DOHH2 (cell line): ENCODE data around the gene FAM120A.

Experiments
- H3F3A ChIP-seq: fragments of 200-600 bp; sonication (generic), shearing (Covaris generic); 2 replicates; pipeline ENCODE4 v1.6.0; 2016; ENCODE audit warnings: antibody characterized with exemption, mild to moderate bottlenecking; ENCODE audit not compliant: control insufficient read depth, insufficient read depth
- H3K27ac ChIP-seq: fragments of 200-600 bp; sonication (generic); 2 replicates; pipeline ENCODE4 v1.5.1; 2014; ENCODE audit warnings: low read depth, mild to moderate bottlenecking, low read length, moderate library complexity
- H3K27me3 ChIP-seq: fragments of 200-600 bp; sonication (generic); 2 replicates; pipeline ENCODE4 v1.6.1; 2014; ENCODE audit warnings: mild to moderate bottlenecking, low read length, mixed read lengths; ENCODE audit not compliant: control insufficient read depth
- H3K36me3 ChIP-seq: fragments of 200-600 bp; sonication (generic); 2 replicates; pipeline ENCODE4 v1.6.1; 2014; ENCODE audit warnings: mild to moderate bottlenecking, low read length, moderate library complexity, mixed read lengths; ENCODE audit not compliant: control insufficient read depth
- H3K4me1 ChIP-seq: fragments of 200-600 bp; sonication (generic); 2 replicates; pipeline ENCODE4 v1.6.1; 2014; ENCODE audit warnings: mild to moderate bottlenecking, low read length, mixed read lengths; ENCODE audit not compliant: control insufficient read depth
- H3K4me2 ChIP-seq: fragments of 200-600 bp; sonication (generic); 2 replicates; pipeline ENCODE4 v1.6.0; 2014; ENCODE audit warnings: mild to moderate bottlenecking, low read length, moderate library complexity
- H3K4me3 ChIP-seq: fragments of 200-600 bp; sonication (generic); 2 replicates; pipeline ENCODE4 v1.5.1; 2014; ENCODE audit warnings: mild to moderate bottlenecking, low read length, mixed read lengths
- H3K79me2 ChIP-seq: fragments of 200-600 bp; sonication (generic); 2 replicates; pipeline ENCODE4 v1.6.1; 2014; ENCODE audit warnings: mild to moderate bottlenecking, low read length, mixed read lengths; ENCODE audit not compliant: control insufficient read depth
- H3K9me2 ChIP-seq: fragments of 200-600 bp; sonication (generic); replicated peaks from 2 replicates; pipeline ENCODE4 v1.6.1; 2014; ENCODE audit warnings: mild to moderate bottlenecking, low read length, mixed read lengths; ENCODE audit not compliant: control insufficient read depth
- H3K9me3 ChIP-seq: fragments of 200-600 bp; sonication (generic); 2 replicates; pipeline ENCODE4 v1.6.1; 2014; ENCODE audit warnings: antibody characterized with exemption, low read length, mixed read lengths; ENCODE audit not compliant: control insufficient read depth, insufficient read depth
- H4K20me1 ChIP-seq: fragments of 200-600 bp; sonication (generic); 2 replicates; pipeline ENCODE4 v1.6.0; 2014; ENCODE audit warnings: low read depth, mild to moderate bottlenecking, antibody characterized with exemption, low read length, moderate library complexity; ENCODE audit not compliant: control insufficient read depth, insufficient read depth
- EZH2phosphoT487 ChIP-seq: fragments of 200-600 bp; sonication (generic); IDR thresholded peaks from 2 replicates; pipeline ENCODE4 v1.6.1; 2017; ENCODE audit warnings: borderline replicate concordance, mild to moderate bottlenecking, antibody characterized with exemption, low read length, moderate library complexity, mixed read lengths
- TF ChIP-seq, protein P1 (sequence below): fragments of 200-600 bp; sonication (generic); IDR thresholded peaks from one replicate; pipeline ENCODE4 v1.5.1; 2014; ENCODE audit warnings: antibody characterized with exemption, mild to moderate bottlenecking, low read depth, low read length; ENCODE audit not compliant: poor library complexity, severe bottlenecking

Gene FAM120A

DNA sequence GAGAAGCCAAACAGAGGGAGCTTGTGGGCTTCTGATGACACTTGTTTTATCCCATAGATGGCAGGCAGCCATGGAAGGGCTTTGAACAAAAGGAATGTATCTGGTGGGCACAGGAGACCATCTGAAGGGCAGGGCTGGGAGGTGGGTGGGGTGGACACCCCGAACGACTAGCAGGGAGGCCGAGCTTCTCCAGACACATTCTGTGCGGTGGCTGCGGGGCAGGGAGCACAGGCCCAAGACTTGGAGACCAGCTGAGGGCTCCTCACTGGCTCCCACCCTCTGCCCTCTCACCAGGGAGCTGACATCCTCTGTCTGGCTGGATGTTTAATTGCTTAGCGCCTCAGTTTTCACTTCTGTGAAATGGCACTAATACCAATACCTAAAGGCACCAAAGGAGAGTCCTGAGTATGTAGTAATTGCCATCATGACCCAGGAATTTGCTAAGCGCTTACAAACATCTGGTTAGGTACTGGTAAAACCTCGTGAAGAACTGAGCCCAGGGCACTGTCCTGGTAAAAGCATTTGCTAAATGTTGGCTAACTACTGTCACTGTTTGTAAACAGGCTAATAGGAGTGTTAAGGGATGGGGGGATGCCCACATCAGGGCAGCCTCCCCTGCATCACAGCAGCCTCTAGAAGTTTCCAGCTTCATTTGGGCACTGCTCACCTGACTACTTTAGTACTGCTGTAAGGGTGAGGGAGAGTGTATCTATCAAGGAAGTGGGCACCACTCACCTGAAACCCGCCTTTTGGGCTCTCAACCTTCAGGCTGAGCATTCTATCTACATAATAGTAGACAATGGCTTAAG, 122.8 kb downstream of the FAM120A start:
- Histone ChIP-seq H3K4me1 (peaks cover 28% of the 10 kb centered on the region), H3K36me3 (peaks cover 13% of the 10 kb centered on the region), H3K4me2 (no peak overlapping the region), H3K9me2 (no peaks in the 10 kb centered on the region), H4K20me1 (no peaks in the 10 kb centered on the region), H3K79me2 (peaks cover 33% of the 10 kb centered on the region), H3K4me3 (no peak overlapping the region), H3K27ac (no peak overlapping the region), H3K27me3 (no peaks in the 10 kb centered on the region), H3F3A (peaks cover 10% of the 10 kb centered on the region), H3K9me3 (peaks cover 17% of the 10 kb centered on the region)
- TF ChIP-seq EZH2phosphoT487, result no peak
- TF ChIP-seq, protein P1, sequence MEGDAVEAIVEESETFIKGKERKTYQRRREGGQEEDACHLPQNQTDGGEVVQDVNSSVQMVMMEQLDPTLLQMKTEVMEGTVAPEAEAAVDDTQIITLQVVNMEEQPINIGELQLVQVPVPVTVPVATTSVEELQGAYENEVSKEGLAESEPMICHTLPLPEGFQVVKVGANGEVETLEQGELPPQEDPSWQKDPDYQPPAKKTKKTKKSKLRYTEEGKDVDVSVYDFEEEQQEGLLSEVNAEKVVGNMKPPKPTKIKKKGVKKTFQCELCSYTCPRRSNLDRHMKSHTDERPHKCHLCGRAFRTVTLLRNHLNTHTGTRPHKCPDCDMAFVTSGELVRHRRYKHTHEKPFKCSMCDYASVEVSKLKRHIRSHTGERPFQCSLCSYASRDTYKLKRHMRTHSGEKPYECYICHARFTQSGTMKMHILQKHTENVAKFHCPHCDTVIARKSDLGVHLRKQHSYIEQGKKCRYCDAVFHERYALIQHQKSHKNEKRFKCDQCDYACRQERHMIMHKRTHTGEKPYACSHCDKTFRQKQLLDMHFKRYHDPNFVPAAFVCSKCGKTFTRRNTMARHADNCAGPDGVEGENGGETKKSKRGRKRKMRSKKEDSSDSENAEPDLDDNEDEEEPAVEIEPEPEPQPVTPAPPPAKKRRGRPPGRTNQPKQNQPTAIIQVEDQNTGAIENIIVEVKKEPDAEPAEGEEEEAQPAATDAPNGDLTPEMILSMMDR, result no peak

DNA sequence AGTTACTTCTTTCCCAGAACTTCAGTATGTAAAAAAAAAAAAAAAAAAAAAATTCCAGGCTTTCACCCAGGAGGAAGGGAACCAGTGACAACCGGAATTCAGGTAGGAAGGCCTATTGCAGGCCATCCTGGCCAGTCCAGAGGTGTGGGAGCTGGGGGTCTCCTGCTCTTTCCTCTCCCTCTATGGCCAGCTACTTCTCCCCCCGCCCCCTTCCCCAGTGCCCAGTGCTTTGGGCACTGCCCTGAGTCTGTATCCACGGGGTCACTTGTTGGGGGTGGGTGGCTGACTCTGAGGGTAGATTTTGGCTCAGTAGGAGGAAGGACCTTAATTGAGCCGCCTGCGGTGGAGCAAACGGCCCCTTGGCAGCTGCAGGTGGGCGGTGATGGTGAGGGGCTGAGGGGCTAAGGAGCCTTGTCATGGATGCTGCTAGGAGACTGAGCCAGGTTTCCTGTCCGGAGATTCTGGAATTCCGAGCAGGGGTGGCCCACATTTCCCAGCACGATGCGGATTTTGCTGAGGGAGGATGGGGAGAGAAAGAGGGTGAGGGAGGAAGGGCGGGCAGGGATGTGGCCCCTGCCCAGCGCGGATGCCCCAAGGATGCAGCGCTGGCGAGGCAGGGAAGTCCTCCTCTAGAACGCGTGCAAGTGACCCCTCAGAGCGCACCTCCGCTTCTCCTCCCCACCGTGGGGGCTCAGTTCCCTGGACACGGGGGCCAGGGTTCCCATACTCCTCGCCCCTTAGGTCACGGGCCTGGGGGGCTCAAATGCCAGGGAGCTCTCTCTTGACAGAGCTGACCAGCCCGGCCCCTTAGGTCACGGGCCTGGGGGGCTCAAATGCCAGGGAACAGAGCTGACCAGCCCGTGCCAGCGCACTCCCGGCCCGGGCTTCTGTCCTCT, 123.7 kb downstream of the FAM120A start:
- Histone ChIP-seq H3K79me2 (peaks cover 41% of the 10 kb centered on the region), H3K9me2 (no peaks in the 10 kb centered on the region), H3K9me3 (peaks cover 13% of the 10 kb centered on the region), H3F3A (peaks cover 10% of the 10 kb centered on the region), H3K27ac (peak overlapping the region; percentile 52), H3K4me3 (peak overlapping the region; percentile 76), H4K20me1 (no peaks in the 10 kb centered on the region), H3K4me1 (peaks cover 21% of the 10 kb centered on the region), H3K36me3 (peaks cover 8% of the 10 kb centered on the region), H3K4me2 (peak overlapping the region; percentile 82), H3K27me3 (no peaks in the 10 kb centered on the region)
- TF ChIP-seq, protein P1, result no peak
- no peak for TF ChIP-seq EZH2phosphoT487

DNA sequence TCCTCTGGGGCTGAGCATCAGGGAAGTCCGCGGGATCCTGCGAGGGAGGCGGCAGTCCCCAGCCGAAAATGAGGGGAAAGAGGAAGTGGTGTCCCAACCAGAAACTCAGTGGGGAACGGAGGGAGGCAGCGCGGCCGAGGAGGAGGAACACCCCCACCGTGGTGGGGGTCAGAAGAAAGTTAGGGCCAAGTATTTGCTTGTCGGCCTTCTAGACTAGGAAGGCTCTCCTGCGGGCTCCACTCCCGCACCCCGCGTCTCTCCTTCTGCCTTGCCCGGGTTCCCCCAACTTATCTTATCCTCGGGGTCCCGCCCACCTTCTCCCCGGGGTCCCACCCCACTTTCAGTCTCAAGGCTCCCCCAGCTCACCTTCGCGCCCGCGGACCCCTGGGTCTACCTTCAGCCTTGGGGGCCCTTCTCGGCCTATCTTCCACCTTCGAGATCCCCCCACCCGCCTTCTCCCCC, 124.3 kb downstream of the FAM120A start:
- Histone ChIP-seq H3K36me3 (peaks cover 1% of the 10 kb centered on the region), H3K4me3 (peak overlapping the region; percentile 76), H3F3A (peaks cover 10% of the 10 kb centered on the region), H3K27me3 (no peaks in the 10 kb centered on the region), H4K20me1 (no peaks in the 10 kb centered on the region), H3K9me2 (no peaks in the 10 kb centered on the region), H3K4me2 (peak overlapping the region; percentile 82), H3K4me1 (peaks cover 21% of the 10 kb centered on the region), H3K27ac (peak overlapping the region; percentile 52), H3K9me3 (peaks cover 6% of the 10 kb centered on the region), H3K79me2 (peaks cover 48% of the 10 kb centered on the region)
- no peak for TF ChIP-seq EZH2phosphoT487
- TF ChIP-seq, protein P1, result no peak
